H1 (cell line): Measurements from ENCODE around the gene ZNF808. TPM values are rescaled to one million over a fixed set of nuclear protein-coding genes. Genes with fewer than 3 reads are reported as not detected.
A peak's percentile ranks its signal among the peaks of the same experiment; 100 is the strongest.
"Not testable (repeated sequence)": the region's sequence is repeated elsewhere in the genome, so short reads cannot be mapped to it uniquely, and the experiment has no call there.

Experiments used
- CTCF ChIA-PET: fragments of 300-600 bp; sonication (Branson Sonifier 250); formaldehyde crosslinking; loops from one replicate; lab custom pipeline; 2021; ENCODE audit not compliant: partially characterized antibody; lab: Charles Lee
- POLR2A ChIA-PET: fragments of 300-600 bp; sonication (Branson Sonifier 250); formaldehyde crosslinking; loops from one replicate; lab custom pipeline; 2021; ENCODE audit warnings: inconsistent platforms; ENCODE audit not compliant: partially characterized antibody; lab: Charles Lee
- DNase-seq, 2 experiments: peaks; one replicate each; pipeline versions ENCODE4 v3.0.0 to v3.0.0-alpha.2; 2010 to 2022; ENCODE audit warnings: low spot score in 2 of 2, low read depth in 1 of 2, mixed read lengths in 1 of 2
- FAIRE-seq: peaks from 2 replicates; lab custom pipeline; 2011; peaks lifted over from hg19 to GRCh38; lab: Jason Lieb, UNC
- H2AFZ ChIP-seq: 2 replicates; pipeline ENCODE4 v1.8.1; 2012; ENCODE audit warnings: low read length, inconsistent platforms
- H2AK5ac ChIP-seq: 2 replicates; pipeline ENCODE4 v1.6.1; 2013; ENCODE audit warnings: low read depth, low read length
- H2BK120ac ChIP-seq: replicated peaks from 2 replicates; pipeline ENCODE3; 2013; ENCODE audit warnings: low read depth, low read length, inconsistent platforms
- H2BK12ac ChIP-seq: 2 replicates; pipeline ENCODE4 v1.6.1; 2013; ENCODE audit warnings: low read depth, low read length
- H2BK15ac ChIP-seq: 2 replicates; pipeline ENCODE4 v1.6.1; 2013; ENCODE audit warnings: low read length
- H2BK20ac ChIP-seq: 2 replicates; pipeline ENCODE4 v1.6.1; 2013; ENCODE audit warnings: low read length
- H2BK5ac ChIP-seq: 2 replicates; pipeline ENCODE4 v1.6.1; 2013; ENCODE audit warnings: low read depth, low read length
- H3K14ac ChIP-seq: 2 replicates; pipeline ENCODE4 v1.6.1; 2013; ENCODE audit warnings: inconsistent platforms; ENCODE audit not compliant: insufficient read length
- H3K18ac ChIP-seq: 2 replicates; pipeline ENCODE4 v1.6.1; 2013; ENCODE audit warnings: low read length; ENCODE audit errors: extremely low read depth
- H3K23ac ChIP-seq: 2 replicates; pipeline ENCODE4 v1.6.1; 2013; ENCODE audit warnings: inconsistent platforms; ENCODE audit not compliant: insufficient read length
- H3K23me2 ChIP-seq: 2 replicates; pipeline ENCODE4 v1.6.1; 2013; ENCODE audit warnings: low read depth, low read length
- H3K27ac ChIP-seq: 2 replicates; pipeline ENCODE4 v1.6.1; 2011; ENCODE audit warnings: low read depth, low read length, inconsistent platforms
- H3K27me3 ChIP-seq, 4 experiments: replicated peaks in 1 of 4; 1 replicate in 1 of 4; 2 replicates in 3 of 4; pipeline versions ENCODE4 v1.6.1 to v1.8.1; 2011 to 2013; ENCODE audit warnings: low read length in 3 of 4, mild to moderate bottlenecking in 3 of 4, inconsistent platforms in 2 of 4, mixed read lengths in 2 of 4, moderate library complexity in 1 of 4; ENCODE audit not compliant: control insufficient read depth in 3 of 4, insufficient read depth in 3 of 4; ENCODE audit errors: extremely low read depth in 1 of 4
- H3K36me3 ChIP-seq, 4 experiments: 2 replicates each; pipeline versions ENCODE4 v1.6.1 to v1.8.1; 2011 to 2013; ENCODE audit warnings: mild to moderate bottlenecking in 4 of 4, low read length in 3 of 4, moderate library complexity in 2 of 4, control low read depth in 1 of 4, inconsistent platforms in 1 of 4; ENCODE audit not compliant: insufficient read depth in 4 of 4, control insufficient read depth in 2 of 4
- H3K4ac ChIP-seq: replicated peaks from 2 replicates; pipeline ENCODE3; 2013; ENCODE audit warnings: low read length, low read depth, mixed read lengths, inconsistent platforms; ENCODE audit not compliant: insufficient read length
- H3K4me1 ChIP-seq, 4 experiments: replicated peaks in 1 of 4; 1 replicate in 1 of 4; 2 replicates in 3 of 4; pipeline versions ENCODE4 v1.6.1 to v1.8.1; 2011 to 2013; ENCODE audit warnings: low read length in 3 of 4, inconsistent platforms in 2 of 4, mixed read lengths in 1 of 4; ENCODE audit not compliant: insufficient read depth in 4 of 4, control insufficient read depth in 3 of 4
- H3K4me2 ChIP-seq, 2 experiments: 2 replicates each; pipeline versions ENCODE4 v1.6.1 to v1.8.1; 2011 to 2013; ENCODE audit warnings: low read depth in 2 of 2, low read length in 2 of 2, control low read depth in 1 of 2, inconsistent platforms in 1 of 2, mild to moderate bottlenecking in 1 of 2; ENCODE audit not compliant: insufficient read depth in 1 of 2
- H3K4me3 ChIP-seq, 4 experiments: fragments of 200-600, 300-600 bp in 1 of 4; sonication (generic), shearing (Covaris generic), sonication (Bioruptor Twin) in 1 of 4; 2 replicates each; pipeline versions ENCODE4 v1.5.1 to v1.8.1; 2011 to 2016; ENCODE audit warnings: low read length in 4 of 4, low read depth in 3 of 4, control low read depth in 2 of 4, inconsistent platforms in 2 of 4, mild to moderate bottlenecking in 2 of 4, mixed read lengths in 1 of 4, moderate library complexity in 1 of 4; ENCODE audit not compliant: insufficient read depth in 2 of 4; ENCODE audit errors: extremely low read depth in 1 of 4
- H3K56ac ChIP-seq: replicated peaks from 2 replicates; pipeline ENCODE3; 2013; ENCODE audit warnings: low read depth, mild to moderate bottlenecking, mixed read lengths, low read length, inconsistent platforms; ENCODE audit not compliant: insufficient read length
- H3K79me1 ChIP-seq: 2 replicates; pipeline ENCODE4 v1.6.1; 2013; ENCODE audit warnings: low read depth, low read length, control low read depth
- H3K79me2 ChIP-seq, 2 experiments: 2 replicates each; pipeline versions ENCODE4 v1.6.1 to v1.8.1; 2012 to 2013; ENCODE audit warnings: low read length in 2 of 2, mild to moderate bottlenecking in 2 of 2, inconsistent platforms in 1 of 2; ENCODE audit not compliant: insufficient read depth in 2 of 2, control insufficient read depth in 1 of 2
- H3K9ac ChIP-seq, 4 experiments: replicated peaks in 1 of 4; 1 replicate in 1 of 4; 2 replicates in 3 of 4; pipeline versions ENCODE4 v1.6.1 to v1.8.1; 2011 to 2013; ENCODE audit warnings: low read depth in 3 of 4, low read length in 3 of 4, control low read depth in 2 of 4, mild to moderate bottlenecking in 2 of 4, moderate library complexity in 2 of 4, inconsistent platforms in 1 of 4; ENCODE audit errors: extremely low read depth in 1 of 4
- H3K9me3 ChIP-seq, 2 experiments: 2 replicates each; pipeline versions ENCODE4 v1.6.1 to v1.8.1; 2012 to 2013; ENCODE audit warnings: mild to moderate bottlenecking in 2 of 2, moderate library complexity in 2 of 2, control low read depth in 1 of 2, inconsistent platforms in 1 of 2, low read depth in 1 of 2, low read length in 1 of 2, mixed read lengths in 1 of 2; ENCODE audit not compliant: insufficient read depth in 2 of 2
- H4K20me1 ChIP-seq, 2 experiments: replicated peaks in 1 of 2; 2 replicates each; pipeline versions ENCODE3 to v1.8.1; 2011 to 2013; ENCODE audit warnings: inconsistent platforms in 2 of 2, low read length in 2 of 2, mild to moderate bottlenecking in 1 of 2; ENCODE audit not compliant: insufficient read depth in 2 of 2, control insufficient read depth in 1 of 2
- H4K5ac ChIP-seq: 2 replicates; pipeline ENCODE4 v1.6.1; 2013; ENCODE audit warnings: low read length, low read depth, mixed read lengths, inconsistent platforms; ENCODE audit not compliant: insufficient read length
- H4K8ac ChIP-seq: 2 replicates; pipeline ENCODE4 v1.8.0; 2013; ENCODE audit warnings: mild to moderate bottlenecking, moderate library complexity, low read length, inconsistent platforms; ENCODE audit not compliant: insufficient read depth; ENCODE audit errors: extremely low read depth
- H4K91ac ChIP-seq: replicated peaks from 2 replicates; pipeline ENCODE3; 2013; ENCODE audit warnings: low read length, mixed read lengths, inconsistent platforms; ENCODE audit not compliant: insufficient read length
- WGBS, 2 experiments: shearing (Covaris generic) in 1 of 2; methylation state at CpG; one replicate each; pipeline versions ENCODE4 v1.1.6 to v1.1.7; 2013 to 2015; ENCODE audit warnings: low lambda C conversion rate in 2 of 2, mixed read lengths in 2 of 2, inconsistent platforms in 1 of 2, low coverage in 1 of 2, missing lambda C conversion rate in 1 of 2; ENCODE audit not compliant: insufficient replicate concordance in 2 of 2, insufficient coverage in 1 of 2, insufficient read length in 1 of 2; ENCODE audit errors: extremely low coverage in 1 of 2, missing lambda C conversion rate in 1 of 2; 5-methylcytosine and 5-hydroxymethylcytosine counted together
- polyA plus RNA-seq, 7 experiments: library from polyadenylated mRNA; depleted of rRNA in 3 of 7; stranded (reverse) in 5 of 7; unstranded in 2 of 7; fragments of >200 nt in 5 of 7; fragments of 200-250 nt in 2 of 7; gene quantifications; 1 replicate in 5 of 7; 2 replicates in 1 of 7; 4 replicates in 1 of 7; pipeline versions ENCODE4 v1.2.1 to v1.2.3, GENCODE V29; 2011 to 2013; ENCODE audit warnings: missing spikeins in 2 of 7, mixed read lengths in 2 of 7
- total RNA-seq: library from RNA; stranded (reverse); fragmentation: NEBNext Ultra II Directional; extraction: Animal tissue kit (Norgen Biotek cat#: 25700); gene quantifications from 2 replicates; pipeline ENCODE4 v1.2.1, GENCODE V29; 2021

ZNF808 gene
- total and polyA plus RNA-seq, 2 of the 8 experiments (the other 6 are each of a cell fraction or from before 2014, with no cell fraction given), result 3.9 to 25.9 TPM

DNA sequence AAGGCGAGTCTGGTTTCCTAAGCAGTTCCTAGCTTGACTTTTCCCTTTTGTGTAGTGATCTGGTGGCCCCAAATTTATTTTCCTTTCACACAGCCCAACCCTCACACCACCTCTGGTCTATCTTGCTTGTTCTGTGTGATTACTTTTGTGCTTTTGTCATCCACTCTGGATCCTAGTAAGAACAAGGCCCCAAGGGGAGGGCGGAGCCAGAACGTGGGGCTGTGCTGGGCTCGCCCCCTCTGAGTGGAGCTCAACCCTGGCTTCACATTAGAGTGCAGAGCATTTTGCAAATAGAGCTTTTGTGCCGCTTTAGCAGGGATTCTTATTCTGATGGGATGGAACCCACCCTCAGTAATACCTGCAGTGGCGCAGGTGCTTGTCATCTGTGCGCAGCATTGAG, 42.4 kb upstream of the ZNF808 start:
- H3K23ac ChIP-seq, H3K56ac ChIP-seq, H3K23me2 ChIP-seq, FAIRE-seq, H2AFZ ChIP-seq, H3K4ac ChIP-seq, H3K9ac ChIP-seq, H4K8ac ChIP-seq, H3K14ac ChIP-seq, H3K79me1 ChIP-seq, H3K4me3 ChIP-seq, H4K20me1 ChIP-seq, H3K27me3 ChIP-seq, H3K36me3 ChIP-seq, H3K79me2 ChIP-seq, H3K27ac ChIP-seq, H2BK15ac ChIP-seq, H2BK120ac ChIP-seq, H4K5ac ChIP-seq: not testable (repeated sequence)
- 0 out of 2 replicates have a peak overlapping the region, but pooled peaks have one; percentile 24 for H2AK5ac ChIP-seq
- H3K9me3 ChIP-seq, result peaks cover 16 to 33% of the 10 kb centered on the region in 2 experiments; a peak in 3 of 4 replicates
- H2BK20ac ChIP-seq, result peak overlapping the region; percentile 75; the same call in 1 of the 2 replicates
- 80% methylated on average over 7 of the region's 7 CpGs; no CpG with 5 or more reads in 1 of the 2 experiments for WGBS, 2 experiments
- peaks cover 0 to 13% (median 2%) of the 10 kb centered on the region in 4 experiments; a peak in 4 of 7 replicates for H3K4me1 ChIP-seq
- peak overlapping the region; percentile 1 to 58; a peak in 2 of 4 replicates for H3K4me2 ChIP-seq
- ChIA-PET CTCF (interaction anchor here (1.0 kb wide), 1 partner anchor 32 kb away, joined by 3 read pairs; no protein-coding TSS in a partner anchor), POLR2A (interaction anchor here (0.7 to 1.4 kb wide), 5 partner anchors 19 to 87 kb away, joined by 3 to 7 read pairs (median 3); partner anchors contain the start of genes ZNF528 and ZNF808)
- peak overlapping the region; percentile 78 for H3K18ac ChIP-seq
- H2BK5ac ChIP-seq, result peak overlapping the region; percentile 91; the same call in 1 of the 2 replicates
- peak overlapping the region; percentile 42 for H4K91ac ChIP-seq
- peak in 1 of 2 experiments; percentile 44 for DNase-seq
- peak overlapping the region; percentile 50; the same call in 1 of the 2 replicates for H2BK12ac ChIP-seq
